ENCODE results near the gene CACNG6.

CACNG6 gene

DNA sequence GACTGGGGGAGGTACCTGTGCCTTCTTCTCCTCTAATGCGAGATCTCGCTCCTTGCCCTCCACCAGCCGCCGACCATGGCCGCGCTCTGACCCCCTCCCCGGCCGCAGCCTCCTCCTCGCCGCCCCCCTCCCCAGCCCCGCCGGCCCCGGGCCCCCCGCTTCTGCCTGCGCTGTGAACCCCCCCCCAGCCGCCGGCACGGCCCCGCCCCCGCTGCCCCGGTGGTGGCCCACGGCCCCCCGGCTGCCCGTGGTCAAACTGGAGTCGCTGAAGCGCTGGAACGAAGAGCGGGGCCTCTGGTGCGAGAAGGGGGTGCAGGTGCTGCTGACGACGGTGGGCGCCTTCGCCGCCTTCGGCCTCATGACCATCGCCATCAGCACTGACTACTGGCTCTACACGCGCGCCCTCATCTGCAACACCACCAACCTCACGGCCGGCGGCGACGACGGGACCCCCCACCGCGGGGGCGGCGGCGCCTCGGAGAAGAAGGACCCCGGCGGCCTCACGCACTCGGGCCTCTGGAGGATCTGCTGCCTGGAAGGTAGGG is 28.5 kb upstream of the CACNG6 start, which contains the start of gene CACNG8:
TSS of gene CACNG8 (plus strand) at position 51 of the 545 bp plus-strand sequence.
- Histone ChIP-seq H3K79me2 (ENCODE audit: insufficient read depth, low read length) (no peaks in the 10 kb centered on the region), H3K9me3 (ENCODE audit: insufficient read depth, low read length, severe bottlenecking) (no peaks in the 10 kb centered on the region), H4K20me1 (ENCODE audit: insufficient read depth, low read length) (no peaks in the 10 kb centered on the region), H3K4me3 (ENCODE audit: low read depth in 1 of 2, low read length in 2 of 2) (no peak within 1 kb of the TSS), H3K4me1 (ENCODE audit: insufficient read depth, low read length) (no peaks in the 10 kb centered on the region), H2AFZ (ENCODE audit: low read depth, low read length) (no peak within 1 kb of the TSS), H3K4me2 (ENCODE audit: insufficient read depth, low read length) (no peak within 1 kb of the TSS), H3K27ac (ENCODE audit: low read length) (no peak within 1 kb of the TSS), H3K36me3 (ENCODE audit: insufficient read depth, low read length) (no peaks in the 10 kb centered on the region), H3K9ac (ENCODE audit: low read depth, low read length) (no peak within 1 kb of the TSS), H3K27me3 (ENCODE audit: insufficient read depth, low read length, poor library complexity) (no peaks in the 10 kb centered on the region)
- DNase-seq (no peak), ATAC-seq (ENCODE audit: insufficient read depth, low read depth) (no peak)
- TF ChIP-seq, protein P1, sequence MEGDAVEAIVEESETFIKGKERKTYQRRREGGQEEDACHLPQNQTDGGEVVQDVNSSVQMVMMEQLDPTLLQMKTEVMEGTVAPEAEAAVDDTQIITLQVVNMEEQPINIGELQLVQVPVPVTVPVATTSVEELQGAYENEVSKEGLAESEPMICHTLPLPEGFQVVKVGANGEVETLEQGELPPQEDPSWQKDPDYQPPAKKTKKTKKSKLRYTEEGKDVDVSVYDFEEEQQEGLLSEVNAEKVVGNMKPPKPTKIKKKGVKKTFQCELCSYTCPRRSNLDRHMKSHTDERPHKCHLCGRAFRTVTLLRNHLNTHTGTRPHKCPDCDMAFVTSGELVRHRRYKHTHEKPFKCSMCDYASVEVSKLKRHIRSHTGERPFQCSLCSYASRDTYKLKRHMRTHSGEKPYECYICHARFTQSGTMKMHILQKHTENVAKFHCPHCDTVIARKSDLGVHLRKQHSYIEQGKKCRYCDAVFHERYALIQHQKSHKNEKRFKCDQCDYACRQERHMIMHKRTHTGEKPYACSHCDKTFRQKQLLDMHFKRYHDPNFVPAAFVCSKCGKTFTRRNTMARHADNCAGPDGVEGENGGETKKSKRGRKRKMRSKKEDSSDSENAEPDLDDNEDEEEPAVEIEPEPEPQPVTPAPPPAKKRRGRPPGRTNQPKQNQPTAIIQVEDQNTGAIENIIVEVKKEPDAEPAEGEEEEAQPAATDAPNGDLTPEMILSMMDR (IDR thresholded peaks at IDR 0.05; ENCODE audit: borderline replicate concordance, extremely low read depth, low read length, poor library complexity, severe bottlenecking) = no peak
- TF ChIP-seq EZH2 (IDR thresholded peaks at IDR 0.05; ENCODE audit: borderline replicate concordance, low read depth, low read length, severe bottlenecking) = no peak

DNA sequence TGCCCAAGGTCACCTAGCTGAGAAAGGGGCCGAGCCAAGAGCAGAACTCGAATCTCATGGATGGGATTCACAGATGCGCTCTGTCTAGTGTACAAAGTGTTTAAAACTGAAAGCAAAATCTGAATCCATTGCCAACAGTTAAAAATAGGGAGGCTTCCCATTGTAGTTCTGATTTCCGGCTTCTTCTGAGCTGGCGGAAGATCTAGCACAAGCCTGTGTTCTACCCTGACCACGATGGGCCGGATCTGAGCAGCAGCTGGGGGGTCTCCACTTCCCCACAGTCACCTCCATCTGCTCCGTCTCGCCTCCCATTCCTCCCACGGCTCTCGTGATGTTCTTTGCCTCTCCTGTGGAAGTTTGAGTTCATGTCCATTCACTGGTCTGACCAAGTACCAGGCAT is 26.3 kb upstream of the CACNG6 start:
- DNase-seq (no peak), ATAC-seq (ENCODE audit: insufficient read depth, low read depth) (no peak)
- Histone ChIP-seq H3K4me2 (ENCODE audit: insufficient read depth, low read length) (no peak overlapping the region), H3K9me3 (ENCODE audit: insufficient read depth, low read length, severe bottlenecking) (no peaks in the 10 kb centered on the region), H3K9ac (ENCODE audit: low read depth, low read length) (no peak overlapping the region), H4K20me1 (ENCODE audit: insufficient read depth, low read length) (no peaks in the 10 kb centered on the region), H3K27ac (ENCODE audit: low read length) (no peak overlapping the region), H3K36me3 (ENCODE audit: insufficient read depth, low read length) (no peaks in the 10 kb centered on the region), H3K4me3 (ENCODE audit: low read depth in 1 of 2, low read length in 2 of 2) (no peak overlapping the region), H3K79me2 (ENCODE audit: insufficient read depth, low read length) (no peaks in the 10 kb centered on the region), H2AFZ (ENCODE audit: low read depth, low read length) (no peak overlapping the region), H3K27me3 (ENCODE audit: insufficient read depth, low read length, poor library complexity) (no peaks in the 10 kb centered on the region), H3K4me1 (ENCODE audit: insufficient read depth, low read length) (no peaks in the 10 kb centered on the region)
- TF ChIP-seq, protein P1 (IDR thresholded peaks at IDR 0.05; ENCODE audit: borderline replicate concordance, extremely low read depth, low read length, poor library complexity, severe bottlenecking) = no peak

DNA sequence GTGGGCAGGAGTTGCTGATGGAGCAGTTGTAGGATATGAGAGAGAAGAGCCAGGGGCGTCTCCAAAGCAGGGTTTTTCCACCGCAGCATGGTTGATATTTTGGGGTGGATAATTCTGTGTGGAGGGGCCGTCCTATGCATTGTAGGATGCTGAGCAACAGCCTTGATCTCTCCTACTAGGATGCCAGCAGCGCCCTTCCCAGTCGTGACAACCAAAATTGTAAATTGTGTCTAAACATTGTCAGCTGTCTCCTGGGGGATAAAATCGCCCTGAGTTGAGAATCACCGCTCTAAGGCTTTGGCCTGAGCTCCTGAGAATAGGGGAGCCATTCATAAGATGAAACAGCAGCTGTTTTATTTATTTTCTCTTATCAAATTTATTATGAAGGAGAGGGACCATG is 24.5 kb upstream of the CACNG6 start:
- DNase-seq (no peak), ATAC-seq (ENCODE audit: insufficient read depth, low read depth) (no peak)
- no peaks in the 10 kb centered on the region for H3K27me3 ChIP-seq (ENCODE audit: insufficient read depth, low read length, poor library complexity)
- TF ChIP-seq EZH2 (IDR thresholded peaks at IDR 0.05; ENCODE audit: borderline replicate concordance, low read depth, low read length, severe bottlenecking) = no peak
- TF ChIP-seq, protein P1 (IDR thresholded peaks at IDR 0.05; ENCODE audit: borderline replicate concordance, extremely low read depth, low read length, poor library complexity, severe bottlenecking) = no peak
- no peak overlapping the region for H3K4me3 ChIP-seq (ENCODE audit: low read depth in 1 of 2, low read length in 2 of 2)
- no peaks in the 10 kb centered on the region for H3K36me3 ChIP-seq (ENCODE audit: insufficient read depth, low read length)
- H4K20me1 ChIP-seq (ENCODE audit: insufficient read depth, low read length) = no peaks in the 10 kb centered on the region
- H3K4me2 ChIP-seq (ENCODE audit: insufficient read depth, low read length) = no peak overlapping the region
- no peaks in the 10 kb centered on the region for H3K9me3 ChIP-seq (ENCODE audit: insufficient read depth, low read length, severe bottlenecking)
- H3K9ac ChIP-seq (ENCODE audit: low read depth, low read length) = no peak overlapping the region
- H3K4me1 ChIP-seq (ENCODE audit: insufficient read depth, low read length) = no peaks in the 10 kb centered on the region
- H3K27ac ChIP-seq (ENCODE audit: low read length) = no peak overlapping the region
- no peak overlapping the region for H2AFZ ChIP-seq (ENCODE audit: low read depth, low read length)
- H3K79me2 ChIP-seq (ENCODE audit: insufficient read depth, low read length) = no peaks in the 10 kb centered on the region

DNA sequence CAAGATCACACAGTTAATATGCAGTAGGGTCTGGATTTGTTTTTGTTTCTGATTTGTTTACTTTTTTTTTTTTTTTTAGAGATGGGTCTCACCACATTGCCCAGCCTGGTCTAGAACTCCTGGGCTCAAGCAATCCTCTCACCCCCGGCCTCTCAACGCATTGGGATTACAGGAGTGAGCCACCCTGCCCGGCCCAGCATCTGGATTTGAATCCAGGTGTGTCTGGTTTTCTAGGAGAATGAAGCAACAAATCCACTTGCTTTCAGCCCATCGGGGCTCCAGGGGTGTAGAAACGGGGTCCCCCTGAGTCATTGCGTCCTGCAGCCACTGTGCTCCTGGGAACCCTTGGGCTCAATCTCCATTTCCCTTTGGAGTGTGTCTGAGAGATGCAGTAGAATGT is 22.1 kb upstream of the CACNG6 start:
- H3K9ac ChIP-seq (ENCODE audit: low read depth, low read length) = no peak overlapping the region
- H3K27ac ChIP-seq (ENCODE audit: low read length) = no peak overlapping the region
- no peaks in the 10 kb centered on the region for H3K9me3 ChIP-seq (ENCODE audit: insufficient read depth, low read length, severe bottlenecking)
- TF ChIP-seq EZH2 (IDR thresholded peaks at IDR 0.05; ENCODE audit: borderline replicate concordance, low read depth, low read length, severe bottlenecking) = no peak
- TF ChIP-seq, protein P1 (IDR thresholded peaks at IDR 0.05; ENCODE audit: borderline replicate concordance, extremely low read depth, low read length, poor library complexity, severe bottlenecking) = no peak
- H3K27me3 ChIP-seq (ENCODE audit: insufficient read depth, low read length, poor library complexity) = no peaks in the 10 kb centered on the region
- no peaks in the 10 kb centered on the region for H3K4me1 ChIP-seq (ENCODE audit: insufficient read depth, low read length)
- H3K4me2 ChIP-seq (ENCODE audit: insufficient read depth, low read length) = no peak overlapping the region
- H2AFZ ChIP-seq (ENCODE audit: low read depth, low read length) = no peak overlapping the region
- H3K36me3 ChIP-seq (ENCODE audit: insufficient read depth, low read length) = no peaks in the 10 kb centered on the region
- H3K4me3 ChIP-seq (ENCODE audit: low read depth in 1 of 2, low read length in 2 of 2) = no peak overlapping the region
- ATAC-seq (ENCODE audit: insufficient read depth, low read depth) (no peak), DNase-seq (no peak)
- H3K79me2 ChIP-seq (ENCODE audit: insufficient read depth, low read length) = no peaks in the 10 kb centered on the region
- no peaks in the 10 kb centered on the region for H4K20me1 ChIP-seq (ENCODE audit: insufficient read depth, low read length)
